K562 (cell line): ENCODE measurements around the gene NACC1. TPM values are rescaled to one million over a fixed set of nuclear protein-coding genes. Genes with fewer than 3 reads are reported as not detected.
A peak's percentile ranks its signal among the peaks of the same experiment; 100 is the strongest.

Source experiments
- BRD4 ChIP-seq: fragments of 200-600 bp; sonication (generic); IDR thresholded peaks from 2 replicates; pipeline ENCODE4 v1.6.1; 2017; ENCODE audit warnings: inconsistent platforms
- CTCF ChIP-seq, 3 experiments: IDR thresholded peaks in 2 of 3; conservative IDR thresholded peaks in 1 of 3; 2 replicates each; pipeline ENCODE4 v1.5.1; 2011 to 2012; ENCODE audit warnings: low read length in 3 of 3, mild to moderate bottlenecking in 3 of 3, control low read depth in 2 of 3, improper control_type of control experiment in 1 of 3, inconsistent platforms in 1 of 3, low read depth in 1 of 3, mixed read lengths in 1 of 3, moderate library complexity in 1 of 3; ENCODE audit not compliant: insufficient read depth in 2 of 3
- CTCFL ChIP-seq: IDR thresholded peaks from 2 replicates; pipeline ENCODE4 v1.6.1; 2011; ENCODE audit warnings: borderline replicate concordance, low read depth, mild to moderate bottlenecking, moderate library complexity, low read length; ENCODE audit not compliant: insufficient read depth, poor library complexity, severe bottlenecking
- EP300 ChIP-seq: IDR thresholded peaks from 2 replicates; pipeline ENCODE4 v1.6.1; 2012; ENCODE audit warnings: low read length, improper control_type of control experiment
- ESRRA ChIP-seq: fragments of 450-650 bp; IDR thresholded peaks from 2 replicates; pipeline ENCODE4 v1.6.1; 2014; ENCODE audit warnings: low read depth, mild to moderate bottlenecking, moderate library complexity, borderline replicate concordance
- MEF2A ChIP-seq: IDR thresholded peaks from 2 replicates; pipeline ENCODE4 v1.6.1; 2011; ENCODE audit warnings: low read depth, mild to moderate bottlenecking, low read length, moderate library complexity; ENCODE audit not compliant: control insufficient read depth
- NELFE ChIP-seq: IDR thresholded peaks from 2 replicates; pipeline ENCODE4 v1.6.1; 2011; ENCODE audit warnings: mild to moderate bottlenecking; ENCODE audit not compliant: insufficient read depth, insufficient read length
- SMARCC2 ChIP-seq: fragments of 450-650 bp; IDR thresholded peaks from 2 replicates; pipeline ENCODE4 v1.6.1; 2017; ENCODE audit warnings: antibody characterized with exemption, moderate library complexity, mild to moderate bottlenecking, low read depth
- polyA plus RNA-seq, 8 experiments: library from polyadenylated mRNA; depleted of rRNA in 4 of 8; stranded (reverse) in 5 of 8; unstranded in 3 of 8; fragments of >200 nt; fragmentation: Nextera tagmentation in 2 of 8; fragmentation: Illumina TruSeq in 1 of 8; extraction: Ambion mirVana in 2 of 8; extraction: Trizol in 1 of 8; gene quantifications; 2 replicates each; pipeline versions ENCODE4 v1.2.1 to v1.2.3, GENCODE V29; 2011 to 2014; ENCODE audit warnings: inconsistent platforms in 1 of 8, missing spikeins in 1 of 8
- total RNA-seq, 7 experiments: library from RNA; depleted of rRNA in 6 of 7; stranded (reverse); fragments of >200 nt in 6 of 7; fragmentation: Illumina TruSeq in 2 of 7; extraction: Trizol in 2 of 7; gene quantifications; 2 replicates each; pipeline versions ENCODE4 v1.2.1 to v1.2.3, GENCODE V29; 2011 to 2021; ENCODE audit warnings: low replicate concordance in 1 of 7

The NACC1 gene
- total and polyA plus RNA-seq, 9 of the 15 experiments (the other 6 are each of a cell fraction or from before 2014, with no cell fraction given), result 0.04 to 96.6 (median 25.8) TPM

GRCh38 chr19:13089139-13089856, 28.8 kb upstream of the NACC1 start (continued):
- TF ChIP-seq CTCF (IDR thresholded peaks at IDR 0.05 in 2 of 3, conservative IDR thresholded peaks at IDR 0.05 in 1 of 3; ENCODE audit: insufficient read depth in 2 of 3, low read depth in 1 of 3, low read length in 3 of 3), result peak; percentile 63 to 99 (median 80)
- no peak for TF ChIP-seq EP300
- no peak for TF ChIP-seq BRD4
- no peak for TF ChIP-seq MEF2A
- TF ChIP-seq CTCFL, result peak; percentile 70
- no peak for TF ChIP-seq NELFE
- TF ChIP-seq SMARCC2, result no peak
- TF ChIP-seq ESRRA, result no peak
